Caco-2 (cell line): ENCODE measurements around the gene CELF5. TPM values are rescaled to one million over a fixed set of nuclear protein-coding genes. Genes with fewer than 3 reads are reported as not detected.
A peak's percentile ranks its signal among the peaks of the same experiment; 100 is the strongest.

ENCODE experiments used
- BruUV-seq: library from RNA; stranded (reverse); fragments of 400-500 nt; replicated peaks from 2 replicates; lab custom pipeline; 2021; lab: Mats Ljungman, UMichigan
- CTCF ChIA-PET: fragments of 300-600 bp; sonication (Branson Sonifier 250); formaldehyde crosslinking; loops from one replicate; lab custom pipeline; 2022; ENCODE audit warnings: antibody characterized with exemption; lab: Charles Lee
- POLR2A ChIA-PET: fragments of 300-600 bp; sonication (Branson Sonifier 250); formaldehyde crosslinking; loops from one replicate; lab custom pipeline; 2022; ENCODE audit warnings: antibody characterized with exemption; lab: Charles Lee
- DNase-seq, 2 experiments: peaks; one replicate each; pipeline versions ENCODE4 v3.0.0 to v3.0.0-alpha.2; 2020 to 2022
- H3K27me3 ChIP-seq: replicated peaks from 2 replicates; pipeline ENCODE4 v1.6.0; 2011; ENCODE audit warnings: low read length; ENCODE audit not compliant: control insufficient read depth, insufficient read depth
- H3K36me3 ChIP-seq: 2 replicates; pipeline ENCODE4 v1.5.1; 2011; ENCODE audit warnings: low read length; ENCODE audit not compliant: control insufficient read depth, insufficient read depth
- H3K4me1 ChIP-seq: fragments of 250-450 bp; sonication (Bioruptor Pico); 2 replicates; pipeline ENCODE4 v1.5.1; 2020; ENCODE audit warnings: mild to moderate bottlenecking
- H3K4me3 ChIP-seq: 2 replicates; pipeline ENCODE4 v1.5.1; 2011; ENCODE audit warnings: low read depth, mild to moderate bottlenecking, control low read depth, low read length
- H3K9me3 ChIP-seq: fragments of 250-450 bp; sonication (Bioruptor Pico); 2 replicates; pipeline ENCODE4 v1.5.1; 2020; ENCODE audit warnings: mild to moderate bottlenecking, moderate library complexity
- H3K27ac Mint-ChIP-seq: one replicate; pipeline ENCODE4 v1.8.0; 2022; ENCODE audit warnings: mixed read lengths; ENCODE audit not compliant: unreplicated experiment
- H3K27me3 Mint-ChIP-seq: one replicate; pipeline ENCODE4 v1.8.0; 2022; ENCODE audit warnings: mixed read lengths; ENCODE audit not compliant: insufficient read depth, unreplicated experiment
- H3K36me3 Mint-ChIP-seq: one replicate; pipeline ENCODE4 v1.8.0; 2022; ENCODE audit warnings: mild to moderate bottlenecking, mixed read lengths; ENCODE audit not compliant: insufficient read depth, unreplicated experiment
- H3K4me1 Mint-ChIP-seq: one replicate; pipeline ENCODE4 v1.8.0; 2022; ENCODE audit warnings: low read depth, mixed read lengths; ENCODE audit not compliant: unreplicated experiment
- H3K4me3 Mint-ChIP-seq: one replicate; pipeline ENCODE4 v1.8.0; 2022; ENCODE audit warnings: mild to moderate bottlenecking, moderate library complexity, mixed read lengths; ENCODE audit not compliant: unreplicated experiment
- H3K9me3 Mint-ChIP-seq: one replicate; pipeline ENCODE4 v1.8.0; 2022; ENCODE audit warnings: mixed read lengths; ENCODE audit not compliant: unreplicated experiment
- intact Hi-C: fragments of 100-400 bp; cut with micrococcal nuclease; formaldehyde crosslinking; loops from one replicate; pipeline ENCODE4 v1.10.0; 2022; ENCODE audit not compliant: unreplicated experiment
- total RNA-seq: library from RNA; stranded (reverse); gene quantifications from 2 replicates; pipeline ENCODE4 v1.2.3, GENCODE V29; 2022
- TF ChIP-seq, protein P1 (sequence below), 2 experiments: fragments of 200-600 bp in 1 of 2; IDR thresholded peaks; 1 replicate in 1 of 2; 2 replicates in 1 of 2; pipeline versions ENCODE4 v1.5.1 to v1.8.0; 2011 to 2022; ENCODE audit warnings: antibody characterized with exemption in 1 of 2, control low read depth in 1 of 2, inconsistent platforms in 1 of 2, low read depth in 1 of 2, low read length in 1 of 2, mild to moderate bottlenecking in 1 of 2, moderate library complexity in 1 of 2; ENCODE audit not compliant: insufficient read depth in 1 of 2, severe bottlenecking in 1 of 2, unreplicated experiment in 1 of 2

CELF5 gene
- total RNA-seq, 1 experiment from 2014 or later = 0.07 TPM

DNA sequence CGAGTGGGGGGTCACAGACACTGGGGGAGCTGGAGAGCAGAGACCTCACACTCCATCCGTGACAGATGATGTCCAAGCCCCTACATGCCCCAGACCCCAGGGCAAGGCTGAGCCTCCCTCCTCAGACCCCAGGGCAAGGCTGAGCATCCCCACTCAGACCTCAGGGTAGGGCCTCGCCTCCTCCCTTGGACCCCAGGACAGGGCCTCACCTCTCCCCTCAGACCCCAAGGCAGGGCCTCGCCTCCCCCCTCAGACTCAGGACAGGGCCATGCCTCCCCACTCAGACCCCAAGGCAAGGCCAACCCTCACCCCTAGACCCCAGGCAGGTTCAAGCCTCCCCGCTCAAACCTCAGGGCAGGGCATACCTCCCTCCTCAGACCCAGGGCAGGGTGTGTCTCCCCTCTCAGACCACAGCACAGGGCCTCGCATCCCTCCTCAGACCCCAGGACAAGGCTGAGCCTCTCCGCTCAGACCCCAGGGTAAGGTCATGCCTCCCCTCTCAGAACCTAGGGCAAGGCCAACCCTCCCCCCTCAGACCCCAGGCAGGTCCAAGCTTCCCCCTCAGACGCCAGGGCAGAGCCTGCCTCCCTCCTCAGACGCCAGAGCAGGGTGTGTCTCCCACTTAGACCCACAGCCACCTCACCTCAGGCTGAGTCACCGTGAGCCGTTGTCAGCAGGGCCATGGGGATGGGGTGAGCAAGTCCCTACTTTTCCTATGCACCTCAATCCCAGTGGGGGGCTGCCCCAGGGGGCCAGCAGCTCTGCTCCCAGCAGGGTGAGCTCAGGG, 47.6 kb upstream of the CELF5 start:
- DNase-seq = no peak
- H3K27me3 Mint-ChIP-seq = no peaks in the 10 kb centered on the region
- no peaks in the 10 kb centered on the region for H3K4me1 Mint-ChIP-seq
- H3K27ac Mint-ChIP-seq = no peak overlapping the region
- H3K36me3 Mint-ChIP-seq = peaks cover 5% of the 10 kb centered on the region
- H3K27me3 ChIP-seq = no peaks in the 10 kb centered on the region
- H3K4me3 Mint-ChIP-seq = no peak overlapping the region
- H3K9me3 Mint-ChIP-seq = no peaks in the 10 kb centered on the region
- no peak overlapping the region for H3K4me3 ChIP-seq
- no TSS peak for BruUV-seq
- H3K9me3 ChIP-seq = no peaks in the 10 kb centered on the region
- no peaks in the 10 kb centered on the region for H3K36me3 ChIP-seq
- intact Hi-C loops = no loop called here
- TF ChIP-seq, protein P1, sequence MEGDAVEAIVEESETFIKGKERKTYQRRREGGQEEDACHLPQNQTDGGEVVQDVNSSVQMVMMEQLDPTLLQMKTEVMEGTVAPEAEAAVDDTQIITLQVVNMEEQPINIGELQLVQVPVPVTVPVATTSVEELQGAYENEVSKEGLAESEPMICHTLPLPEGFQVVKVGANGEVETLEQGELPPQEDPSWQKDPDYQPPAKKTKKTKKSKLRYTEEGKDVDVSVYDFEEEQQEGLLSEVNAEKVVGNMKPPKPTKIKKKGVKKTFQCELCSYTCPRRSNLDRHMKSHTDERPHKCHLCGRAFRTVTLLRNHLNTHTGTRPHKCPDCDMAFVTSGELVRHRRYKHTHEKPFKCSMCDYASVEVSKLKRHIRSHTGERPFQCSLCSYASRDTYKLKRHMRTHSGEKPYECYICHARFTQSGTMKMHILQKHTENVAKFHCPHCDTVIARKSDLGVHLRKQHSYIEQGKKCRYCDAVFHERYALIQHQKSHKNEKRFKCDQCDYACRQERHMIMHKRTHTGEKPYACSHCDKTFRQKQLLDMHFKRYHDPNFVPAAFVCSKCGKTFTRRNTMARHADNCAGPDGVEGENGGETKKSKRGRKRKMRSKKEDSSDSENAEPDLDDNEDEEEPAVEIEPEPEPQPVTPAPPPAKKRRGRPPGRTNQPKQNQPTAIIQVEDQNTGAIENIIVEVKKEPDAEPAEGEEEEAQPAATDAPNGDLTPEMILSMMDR (IDR thresholded peaks at IDR 0.05; ENCODE audit: insufficient read depth in 1 of 2, low read depth in 1 of 2, low read length in 1 of 2, severe bottlenecking in 1 of 2, unreplicated experiment in 1 of 2) = no peak
- CTCF ChIA-PET = interaction anchor here (0.6 kb wide), 1 partner anchor 77 kb away, joined by 3 read pairs; no protein-coding TSS in a partner anchor
- POLR2A ChIA-PET = no interaction called here
- H3K4me1 ChIP-seq = no peaks in the 10 kb centered on the region

DNA sequence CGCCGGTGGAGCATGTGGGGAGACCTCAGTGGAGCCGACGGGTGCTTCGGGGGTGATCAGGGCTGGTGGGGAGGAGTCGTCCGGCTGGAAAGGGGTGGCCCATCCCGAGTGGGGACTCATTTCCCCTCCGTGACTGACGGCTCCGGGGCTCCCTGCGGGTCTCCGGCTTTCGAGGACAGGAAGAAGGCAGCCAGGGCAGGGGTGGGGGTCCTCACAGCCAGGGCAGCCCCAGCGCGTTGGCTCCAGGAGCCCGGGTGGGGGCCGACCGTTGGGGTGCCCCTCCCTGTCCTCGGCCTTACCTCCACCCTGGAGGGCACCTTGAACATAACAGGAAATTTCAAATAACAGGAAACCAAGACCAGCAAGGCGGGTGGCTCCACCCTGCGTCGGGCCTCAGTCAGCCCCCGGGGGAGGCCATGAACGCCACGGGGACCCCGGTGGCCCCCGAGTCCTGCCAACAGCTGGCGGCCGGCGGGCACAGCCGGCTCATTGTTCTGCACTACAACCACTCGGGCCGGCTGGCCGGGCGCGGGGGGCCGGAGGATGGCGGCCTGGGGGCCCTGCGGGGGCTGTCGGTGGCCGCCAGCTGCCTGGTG, 46.0 kb upstream of the CELF5 start, which contains the start of gene S1PR4:
Gene S1PR4, plus strand, starts transcription at position 393 of the 596 bp plus-strand sequence. Its CDS starts 24 bp downstream, at position 417.
- Mint-ChIP-seq H3K27me3 (no peaks in the 10 kb centered on the region), H3K4me3 (no peak within 1 kb of the TSS), H3K4me1 (no peaks in the 10 kb centered on the region), H3K36me3 (no peaks in the 10 kb centered on the region), H3K9me3 (no peaks in the 10 kb centered on the region), H3K27ac (no peak within 1 kb of the TSS)
- no peaks in the 10 kb centered on the region for H3K4me1 ChIP-seq
- no peaks in the 10 kb centered on the region for H3K9me3 ChIP-seq
- TF ChIP-seq, protein P1 (IDR thresholded peaks at IDR 0.05; ENCODE audit: insufficient read depth in 1 of 2, low read depth in 1 of 2, low read length in 1 of 2, severe bottlenecking in 1 of 2, unreplicated experiment in 1 of 2) = no peak
- no peaks in the 10 kb centered on the region for H3K36me3 ChIP-seq
- no peak within 1 kb of the TSS for H3K4me3 ChIP-seq
- DNase-seq = no peak
- POLR2A ChIA-PET = no interaction called here
- CTCF ChIA-PET = no interaction called here
- no peaks in the 10 kb centered on the region for H3K27me3 ChIP-seq
- no TSS peak for BruUV-seq
- intact Hi-C loops = no loop called here

DNA sequence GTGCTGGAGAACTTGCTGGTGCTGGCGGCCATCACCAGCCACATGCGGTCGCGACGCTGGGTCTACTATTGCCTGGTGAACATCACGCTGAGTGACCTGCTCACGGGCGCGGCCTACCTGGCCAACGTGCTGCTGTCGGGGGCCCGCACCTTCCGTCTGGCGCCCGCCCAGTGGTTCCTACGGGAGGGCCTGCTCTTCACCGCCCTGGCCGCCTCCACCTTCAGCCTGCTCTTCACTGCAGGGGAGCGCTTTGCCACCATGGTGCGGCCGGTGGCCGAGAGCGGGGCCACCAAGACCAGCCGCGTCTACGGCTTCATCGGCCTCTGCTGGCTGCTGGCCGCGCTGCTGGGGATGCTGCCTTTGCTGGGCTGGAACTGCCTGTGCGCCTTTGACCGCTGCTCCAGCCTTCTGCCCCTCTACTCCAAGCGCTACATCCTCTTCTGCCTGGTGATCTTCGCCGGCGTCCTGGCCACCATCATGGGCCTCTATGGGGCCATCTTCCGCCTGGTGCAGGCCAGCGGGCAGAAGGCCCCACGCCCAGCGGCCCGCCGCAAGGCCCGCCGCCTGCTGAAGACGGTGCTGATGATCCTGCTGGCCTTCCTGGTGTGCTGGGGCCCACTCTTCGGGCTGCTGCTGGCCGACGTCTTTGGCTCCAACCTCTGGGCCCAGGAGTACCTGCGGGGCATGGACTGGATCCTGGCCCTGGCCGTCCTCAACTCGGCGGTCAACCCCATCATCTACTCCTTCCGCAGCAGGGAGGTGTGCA, 45.3 kb upstream of the CELF5 start:
- intact Hi-C loops = no loop called here
- ChIA-PET POLR2A (no interaction called here), CTCF (interaction anchor here (0.6 kb wide), 1 partner anchor 20 kb away, joined by 5 read pairs; no protein-coding TSS in a partner anchor)
- Histone ChIP-seq H3K4me1 (no peaks in the 10 kb centered on the region), H3K9me3 (no peaks in the 10 kb centered on the region), H3K27me3 (no peaks in the 10 kb centered on the region), H3K36me3 (no peaks in the 10 kb centered on the region), H3K4me3 (no peak overlapping the region)
- Mint-ChIP-seq H3K4me1 (no peaks in the 10 kb centered on the region), H3K4me3 (no peak overlapping the region), H3K27ac (no peak overlapping the region), H3K36me3 (no peaks in the 10 kb centered on the region), H3K9me3 (no peaks in the 10 kb centered on the region), H3K27me3 (no peaks in the 10 kb centered on the region)
- no TSS peak for BruUV-seq
- TF ChIP-seq, protein P1 (IDR thresholded peaks at IDR 0.05; ENCODE audit: insufficient read depth in 1 of 2, low read depth in 1 of 2, low read length in 1 of 2, severe bottlenecking in 1 of 2, unreplicated experiment in 1 of 2) = no peak
- DNase-seq = peak in 1 of 2 experiments; percentile 25
